IPS-18c (cell line): Measurements from ENCODE around the gene CRAT.
"Not testable (repeated sequence)": the region's sequence is repeated elsewhere in the genome, so short reads cannot be mapped to it uniquely, and the experiment has no call there.

Experiments
- H3K4me3 ChIP-seq: 2 replicates; pipeline ENCODE4 v1.7.0; 2013; ENCODE audit warnings: low read depth, mild to moderate bottlenecking, low read length, moderate library complexity; ENCODE audit not compliant: insufficient read depth
- H3K9me3 ChIP-seq: one replicate; pipeline ENCODE4 v1.6.1; 2013; ENCODE audit warnings: mild to moderate bottlenecking, low read length, moderate library complexity; ENCODE audit not compliant: control insufficient read depth, insufficient read depth

The CRAT gene

GRCh38 chr9:129124506-129125069, 14.0 kb upstream of the CRAT start:
- no peaks in the 10 kb centered on the region for H3K9me3 ChIP-seq
- no peak overlapping the region for H3K4me3 ChIP-seq

- H3K9me3 ChIP-seq, H3K4me3 ChIP-seq: not testable (repeated sequence)
Measured at GRCh38 chr9:129122976-129123375, 12.4 kb upstream of the CRAT start.

- Histone ChIP-seq H3K4me3 (no peak overlapping the region), H3K9me3 (no peaks in the 10 kb centered on the region)
Measured at GRCh38 chr9:129122133-129122532, 11.5 kb upstream of the CRAT start.

GRCh38 chr9:129121483-129121882, 10.9 kb upstream of the CRAT start:
- no peak overlapping the region for H3K4me3 ChIP-seq
- H3K9me3 ChIP-seq: no peaks in the 10 kb centered on the region

GRCh38 chr9:129118799-129119198, 8.2 kb upstream of the CRAT start:
- H3K4me3 ChIP-seq: no peak overlapping the region
- H3K9me3 ChIP-seq: no peaks in the 10 kb centered on the region

- Histone ChIP-seq H3K9me3 (no peaks in the 10 kb centered on the region), H3K4me3 (no peak overlapping the region)
Measured at GRCh38 chr9:129113645-129114304, 3.2 kb upstream of the CRAT start.

- H3K9me3 ChIP-seq: not testable (repeated sequence)
- peak overlapping the region; percentile 67 for H3K4me3 ChIP-seq
Measured at GRCh38 chr9:129112526-129112925, 1.9 kb upstream of the CRAT start.

GRCh38 chr9:129111528-129112151, 1.0 kb upstream of the CRAT start:
- no peaks in the 10 kb centered on the region for H3K9me3 ChIP-seq

GRCh38 chr9:129109952-129110739, 447 bp downstream of the CRAT start:
- peak overlapping the region; percentile 67 for H3K4me3 ChIP-seq
- no peaks in the 10 kb centered on the region for H3K9me3 ChIP-seq

More at GRCh38 chr9:129111528-129112151, 1.0 kb upstream of the CRAT start:
- H3K4me3 ChIP-seq: peak overlapping the region; percentile 67

- H3K9me3 ChIP-seq: no peaks in the 10 kb centered on the region
- no peak overlapping the region for H3K4me3 ChIP-seq
Measured at GRCh38 chr9:129109537-129109903, 1.1 kb downstream of the CRAT start.

GRCh38 chr9:129108805-129109536, 1.6 kb downstream of the CRAT start:
- Histone ChIP-seq H3K4me3 (no peak overlapping the region), H3K9me3 (no peaks in the 10 kb centered on the region)

GRCh38 chr9:129108083-129108804, 2.3 kb downstream of the CRAT start:
- no peaks in the 10 kb centered on the region for H3K9me3 ChIP-seq
- H3K4me3 ChIP-seq: no peak overlapping the region

GRCh38 chr9:129107651-129108050, 2.9 kb downstream of the CRAT start:
- Histone ChIP-seq H3K4me3 (no peak overlapping the region), H3K9me3 (no peaks in the 10 kb centered on the region)

- no peak overlapping the region for H3K4me3 ChIP-seq
- H3K9me3 ChIP-seq: no peaks in the 10 kb centered on the region
Measured at GRCh38 chr9:129105857-129106694, 4.5 kb downstream of the CRAT start.

GRCh38 chr9:129104051-129104450, 6.5 kb downstream of the CRAT start:
- no peaks in the 10 kb centered on the region for H3K9me3 ChIP-seq
- H3K4me3 ChIP-seq: no peak overlapping the region

GRCh38 chr9:129103595-129103965, 7.0 kb downstream of the CRAT start:
- no peak overlapping the region for H3K4me3 ChIP-seq

More at GRCh38 chr9:129103595-129103965, 7.0 kb downstream of the CRAT start:
- no peaks in the 10 kb centered on the region for H3K9me3 ChIP-seq
